ENCODE results near the gene COL18A1.

The COL18A1 gene

GRCh38 chr21:45505416-45506021 lies 100.6 kb downstream of the COL18A1 start:
- H3K4me3 ChIP-seq (ENCODE audit: low read length), result no peak overlapping the region
- no peak for TF ChIP-seq CTCF (conservative IDR thresholded peaks at IDR 0.05; ENCODE audit: low read depth, low read length)
- DNase-seq (ENCODE audit: low read depth), result no peak

- H3K4me3 ChIP-seq (ENCODE audit: low read length), result no peak overlapping the region
- no peak for TF ChIP-seq CTCF (conservative IDR thresholded peaks at IDR 0.05; ENCODE audit: low read depth, low read length)
- DNase-seq (ENCODE audit: low read depth), result no peak
These were observed 101.4 kb downstream of the COL18A1 start for GRCh38 chr21:45506241-45506817.

GRCh38 chr21:45506836-45507522 lies 102.0 kb downstream of the COL18A1 start:
- no peak overlapping the region for H3K4me3 ChIP-seq (ENCODE audit: low read length)
- TF ChIP-seq CTCF (conservative IDR thresholded peaks at IDR 0.05; ENCODE audit: low read depth, low read length), result no peak
- DNase-seq (ENCODE audit: low read depth), result no peak

GRCh38 chr21:45507523-45507875 lies 102.5 kb downstream of the COL18A1 start:
- H3K4me3 ChIP-seq (ENCODE audit: low read length), result no peak overlapping the region
- DNase-seq (ENCODE audit: low read depth), result no peak
- TF ChIP-seq CTCF (conservative IDR thresholded peaks at IDR 0.05; ENCODE audit: low read depth, low read length), result no peak

GRCh38 chr21:45507888-45508508 lies 103.0 kb downstream of the COL18A1 start:
- no peak overlapping the region for H3K4me3 ChIP-seq (ENCODE audit: low read length)
- no peak for DNase-seq (ENCODE audit: low read depth)
- TF ChIP-seq CTCF (conservative IDR thresholded peaks at IDR 0.05; ENCODE audit: low read depth, low read length), result no peak

- H3K4me3 ChIP-seq (ENCODE audit: low read length), result no peak overlapping the region
- no peak for DNase-seq (ENCODE audit: low read depth)
- no peak for TF ChIP-seq CTCF (conservative IDR thresholded peaks at IDR 0.05; ENCODE audit: low read depth, low read length)
These were observed 103.9 kb downstream of the COL18A1 start for GRCh38 chr21:45508607-45509565.

All from retinal pigment epithelial cell (primary cell).